TTC549 (cell line): Measurements from ENCODE around the gene SEC62.

Source experiments
- FAIRE-seq: peaks from 2 replicates; lab custom pipeline; 2012; peaks lifted over from hg19 to GRCh38; lab: Jason Lieb, UNC

Gene SEC62, protein sequence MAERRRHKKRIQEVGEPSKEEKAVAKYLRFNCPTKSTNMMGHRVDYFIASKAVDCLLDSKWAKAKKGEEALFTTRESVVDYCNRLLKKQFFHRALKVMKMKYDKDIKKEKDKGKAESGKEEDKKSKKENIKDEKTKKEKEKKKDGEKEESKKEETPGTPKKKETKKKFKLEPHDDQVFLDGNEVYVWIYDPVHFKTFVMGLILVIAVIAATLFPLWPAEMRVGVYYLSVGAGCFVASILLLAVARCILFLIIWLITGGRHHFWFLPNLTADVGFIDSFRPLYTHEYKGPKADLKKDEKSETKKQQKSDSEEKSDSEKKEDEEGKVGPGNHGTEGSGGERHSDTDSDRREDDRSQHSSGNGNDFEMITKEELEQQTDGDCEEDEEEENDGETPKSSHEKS

DNA sequence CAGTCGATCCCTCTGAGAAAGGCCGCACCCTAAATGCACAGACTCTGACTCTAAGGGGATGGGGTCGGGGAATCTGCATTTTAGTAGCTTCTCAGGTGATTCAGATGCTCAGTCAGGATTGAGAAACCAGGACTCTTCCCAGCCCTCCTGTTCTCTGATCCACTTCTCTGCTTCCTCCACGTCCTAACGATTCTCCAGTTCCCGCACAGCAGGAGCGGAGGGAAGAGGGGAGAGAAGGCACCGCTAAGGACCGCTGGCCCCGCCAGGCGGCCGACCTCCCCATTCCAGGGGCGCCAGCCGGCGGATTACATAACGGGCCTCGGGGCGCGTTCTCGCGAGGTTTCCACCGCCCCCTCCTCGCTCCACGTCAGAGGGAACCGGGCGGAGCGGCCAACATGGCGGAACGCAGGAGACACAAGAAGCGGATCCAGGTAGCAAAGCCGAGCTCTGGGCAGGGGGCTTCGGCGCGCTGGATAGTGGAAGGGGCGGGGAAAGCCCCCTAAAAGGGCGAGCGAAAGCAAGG lies at the start of gene SEC62:
TSS of gene SEC62 (plus strand) at position 380 of the 523 bp plus-strand sequence. CDS start at position 396, 16 bp downstream.
- FAIRE-seq, result no peak

DNA sequence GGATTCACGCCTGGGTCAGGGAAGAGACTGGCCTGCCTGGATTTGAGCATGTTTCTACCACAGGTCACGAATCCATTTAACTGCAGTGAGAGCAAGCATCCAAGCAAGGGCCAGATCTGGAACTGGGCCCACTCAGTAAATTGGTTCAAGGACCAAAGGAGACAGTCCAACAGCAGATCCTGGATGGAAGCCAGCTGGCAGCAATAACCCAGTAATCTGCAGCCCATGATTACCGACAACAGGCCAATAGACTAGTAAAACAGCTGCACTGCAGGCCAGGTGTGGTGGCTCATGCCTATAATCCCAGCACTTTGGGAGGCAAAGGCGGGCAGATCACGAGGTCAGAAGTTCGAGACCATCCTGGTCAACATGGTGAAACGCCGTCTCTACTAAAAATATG lies 43.4 kb upstream of the SEC62 start:
- FAIRE-seq, result no peak

DNA sequence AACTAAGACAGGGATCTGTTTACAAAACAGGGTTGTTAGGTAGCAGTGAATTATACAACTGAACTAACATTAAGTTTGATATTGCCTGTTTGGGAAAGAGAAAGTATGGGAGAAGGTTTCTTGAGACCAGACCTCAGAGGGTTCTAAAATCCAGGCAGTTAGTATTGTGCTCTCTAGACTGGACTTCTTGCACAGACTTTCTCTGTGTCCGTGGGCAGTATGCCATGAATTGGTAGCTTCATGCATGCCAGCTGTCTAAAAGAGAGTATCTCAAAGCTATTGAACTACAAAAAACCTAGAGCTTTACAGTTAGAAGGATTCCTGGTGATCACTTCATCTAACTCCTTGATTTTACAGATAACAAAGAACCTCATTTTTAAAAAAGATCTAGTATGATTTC lies 42.8 kb upstream of the SEC62 start:
- FAIRE-seq, result no peak

DNA sequence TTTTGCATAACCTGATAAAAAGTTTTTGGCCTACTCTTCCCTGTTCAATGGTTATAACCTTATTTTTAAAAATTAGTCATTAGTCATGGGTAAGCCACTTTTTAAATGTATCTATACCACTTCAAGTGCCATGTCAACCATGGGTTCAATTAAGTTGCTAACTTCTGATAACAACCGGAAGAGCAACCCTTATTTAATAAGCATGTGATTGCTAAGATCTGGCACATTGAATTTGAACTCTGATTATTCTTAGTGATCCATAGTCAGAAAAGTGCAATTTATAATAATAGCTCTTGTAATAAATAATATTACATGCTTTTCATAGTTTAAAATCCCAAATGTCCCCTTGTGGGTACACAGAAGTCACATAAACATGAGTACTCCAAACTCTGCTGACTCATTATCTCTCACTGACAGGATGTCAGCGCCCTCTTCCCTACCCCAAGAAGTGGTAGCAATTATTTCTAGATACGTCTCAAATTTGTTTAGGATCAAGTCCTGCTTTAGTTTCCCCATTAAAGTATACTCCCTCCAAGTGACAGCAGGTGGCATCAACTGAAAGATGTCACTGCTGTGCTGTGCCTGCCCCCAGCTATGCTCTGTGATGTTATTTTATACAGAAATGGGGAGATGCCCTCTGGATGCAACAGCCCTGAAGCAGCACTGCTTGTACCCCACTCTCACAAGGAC lies 36.6 kb upstream of the SEC62 start:
- no peak for FAIRE-seq

DNA sequence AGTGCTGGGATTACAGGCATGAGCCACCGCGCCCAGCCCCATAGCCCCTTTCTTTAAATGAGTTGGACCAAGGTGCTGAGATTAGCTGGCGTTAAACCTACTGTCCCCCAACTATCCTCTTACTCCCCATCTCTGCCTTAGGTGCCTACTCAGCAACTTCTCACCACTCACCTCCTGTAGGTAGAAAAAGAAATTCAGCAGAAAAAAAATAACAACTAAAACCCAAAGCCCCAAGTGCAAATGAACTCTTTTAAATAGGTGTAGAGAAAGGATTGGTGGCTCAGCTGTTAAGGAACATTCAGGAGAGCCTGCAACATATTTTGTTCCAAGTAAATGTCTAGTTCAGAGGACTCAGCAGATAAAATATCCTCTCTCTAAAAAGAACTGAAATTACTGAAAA lies 35.8 kb upstream of the SEC62 start:
- FAIRE-seq, result no peak

DNA sequence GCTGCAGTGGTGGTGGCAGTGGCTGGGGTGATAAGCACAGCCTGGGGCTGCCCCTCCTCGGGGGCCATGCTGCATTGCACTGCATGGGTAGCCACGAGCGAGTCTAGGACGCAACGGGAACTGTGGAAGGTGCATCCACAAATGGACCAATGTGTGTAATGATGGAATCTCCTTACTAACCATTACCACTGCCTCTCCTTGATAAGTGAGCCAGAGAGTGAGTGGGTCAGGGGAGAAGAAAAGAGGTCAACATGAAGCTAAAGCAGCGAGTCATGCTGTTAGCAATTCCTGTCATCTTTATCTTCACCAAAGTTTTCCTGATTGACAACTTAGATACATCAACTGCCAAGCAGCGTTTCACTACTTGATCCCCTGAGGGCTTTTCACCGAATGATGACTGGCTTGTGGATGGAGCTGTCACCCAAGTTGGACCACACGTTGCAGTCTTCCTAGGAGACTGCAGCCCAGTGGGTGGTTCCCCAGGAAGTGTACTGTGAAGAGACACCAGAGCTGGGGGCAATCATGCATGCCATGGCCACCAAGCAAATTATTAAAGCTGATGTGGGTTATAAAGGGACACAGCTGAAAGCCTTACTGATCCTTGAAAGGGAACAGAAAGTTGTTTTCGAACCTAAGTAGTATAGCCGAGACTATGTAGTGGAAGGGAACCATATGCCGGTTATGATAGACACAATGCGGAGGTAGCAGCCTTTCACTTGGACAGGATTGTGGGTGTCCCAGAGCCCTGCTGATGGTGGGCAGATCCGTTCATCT lies 34.7 kb upstream of the SEC62 start:
- no peak for FAIRE-seq

DNA sequence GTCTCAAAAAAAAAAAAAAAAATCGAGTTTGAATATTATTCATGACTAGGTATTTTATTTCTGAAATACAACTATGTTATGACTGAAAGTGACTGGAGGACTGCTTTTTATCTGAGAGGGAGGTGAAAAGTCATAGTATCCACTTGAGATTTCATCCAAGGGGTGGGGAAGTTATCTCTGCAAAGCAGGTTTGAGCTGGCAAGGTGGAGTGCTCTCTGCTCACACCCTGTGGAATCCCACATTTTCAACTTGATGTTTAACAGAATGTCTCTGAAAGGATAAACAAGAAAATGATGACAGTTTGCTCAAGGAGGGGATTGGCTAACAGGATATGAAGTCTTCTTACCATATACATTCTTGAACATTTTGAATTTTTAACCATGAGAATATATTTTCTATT lies 27.3 kb upstream of the SEC62 start:
- FAIRE-seq, result no peak

DNA sequence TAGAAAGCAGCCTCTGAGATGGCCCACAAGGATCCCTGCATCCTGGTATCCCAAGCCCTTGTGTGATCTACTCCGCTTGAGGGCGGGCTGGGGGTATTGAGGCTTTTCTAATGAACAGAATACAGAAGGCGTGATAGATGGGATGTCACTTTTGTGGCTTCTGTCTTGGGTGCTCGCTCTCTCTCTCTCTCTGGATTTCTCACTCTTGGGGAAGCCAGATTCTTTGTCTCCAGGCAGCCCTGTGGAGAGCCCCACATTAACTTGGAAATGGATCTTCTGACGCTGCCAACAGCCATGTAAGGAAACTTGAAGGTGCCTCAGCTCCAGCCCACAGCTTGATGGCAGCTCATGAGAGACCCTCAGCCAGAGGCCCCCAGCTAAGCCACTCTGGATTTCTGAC lies 26.9 kb upstream of the SEC62 start:
- FAIRE-seq, result no peak

DNA sequence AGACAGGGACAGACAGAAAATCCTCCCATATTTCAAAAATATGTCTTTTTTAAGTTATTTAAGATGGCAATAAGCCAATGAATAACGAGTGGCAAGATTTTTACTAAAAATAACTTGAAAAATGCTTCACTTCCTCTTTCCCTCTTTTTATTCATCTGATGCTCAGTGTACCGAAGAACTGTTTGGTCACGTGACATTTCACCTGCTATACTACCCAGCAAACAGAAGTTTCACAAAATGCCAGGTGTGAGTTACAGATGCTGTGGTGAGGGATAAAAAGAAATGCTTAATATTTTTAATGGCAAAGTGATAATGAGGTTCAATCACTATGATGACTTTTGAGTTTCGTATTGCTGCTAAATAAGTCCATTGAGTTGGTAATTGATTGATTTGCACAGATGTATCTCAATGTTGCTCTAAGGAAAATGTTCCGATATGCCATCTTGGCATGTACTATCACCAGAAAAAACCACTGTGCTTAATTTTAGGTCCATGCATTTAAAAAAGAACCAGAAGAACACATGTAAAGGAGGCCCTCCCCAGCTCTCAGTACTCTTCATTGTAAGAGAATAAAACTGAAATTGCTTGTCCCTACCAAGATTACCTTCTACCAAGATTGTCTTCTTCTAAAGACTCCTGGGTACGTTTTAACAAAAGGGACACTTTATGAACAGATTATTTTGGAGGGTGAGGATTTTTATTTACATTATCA lies 26.0 kb upstream of the SEC62 start:
- FAIRE-seq, result no peak

DNA sequence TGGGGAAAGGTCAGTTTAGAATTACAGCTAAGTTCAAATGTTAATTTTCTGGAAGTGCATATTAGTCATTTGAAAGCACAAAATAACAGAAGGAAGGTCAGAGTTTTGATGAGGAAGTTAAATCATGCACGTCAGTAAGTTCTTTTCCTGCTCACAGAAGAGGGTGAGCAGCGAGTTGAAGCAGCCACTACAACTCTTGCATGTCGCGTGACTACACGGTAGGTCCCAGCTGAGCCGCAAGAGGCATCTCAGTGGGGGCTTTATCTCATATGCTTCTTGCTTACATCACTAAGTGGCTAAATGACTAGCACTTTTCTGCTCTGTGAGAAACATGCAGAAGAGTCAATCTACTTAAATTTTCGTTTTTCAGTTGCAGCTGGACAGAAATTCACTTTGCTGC lies 21.3 kb upstream of the SEC62 start:
- no peak for FAIRE-seq

DNA sequence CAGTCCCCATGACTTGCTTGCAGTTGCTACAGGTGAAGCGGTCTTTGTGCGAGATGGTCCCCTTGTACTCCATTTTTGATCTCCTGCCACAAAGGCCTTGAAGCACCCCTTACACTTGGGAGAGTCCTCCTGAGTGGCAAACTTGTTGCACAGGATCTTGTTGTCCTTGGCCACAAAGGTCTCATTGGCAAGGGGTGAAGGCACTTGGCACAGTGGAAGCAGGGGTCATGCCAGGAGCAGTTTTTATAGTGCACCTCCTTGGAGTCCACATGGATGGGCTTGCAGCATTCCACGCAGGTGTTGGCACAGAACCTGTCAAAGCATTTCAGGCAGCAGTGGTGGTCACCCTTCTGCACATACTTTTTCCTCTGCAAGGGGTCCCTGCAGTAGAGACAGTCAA lies 20.3 kb upstream of the SEC62 start:
- no peak for FAIRE-seq

DNA sequence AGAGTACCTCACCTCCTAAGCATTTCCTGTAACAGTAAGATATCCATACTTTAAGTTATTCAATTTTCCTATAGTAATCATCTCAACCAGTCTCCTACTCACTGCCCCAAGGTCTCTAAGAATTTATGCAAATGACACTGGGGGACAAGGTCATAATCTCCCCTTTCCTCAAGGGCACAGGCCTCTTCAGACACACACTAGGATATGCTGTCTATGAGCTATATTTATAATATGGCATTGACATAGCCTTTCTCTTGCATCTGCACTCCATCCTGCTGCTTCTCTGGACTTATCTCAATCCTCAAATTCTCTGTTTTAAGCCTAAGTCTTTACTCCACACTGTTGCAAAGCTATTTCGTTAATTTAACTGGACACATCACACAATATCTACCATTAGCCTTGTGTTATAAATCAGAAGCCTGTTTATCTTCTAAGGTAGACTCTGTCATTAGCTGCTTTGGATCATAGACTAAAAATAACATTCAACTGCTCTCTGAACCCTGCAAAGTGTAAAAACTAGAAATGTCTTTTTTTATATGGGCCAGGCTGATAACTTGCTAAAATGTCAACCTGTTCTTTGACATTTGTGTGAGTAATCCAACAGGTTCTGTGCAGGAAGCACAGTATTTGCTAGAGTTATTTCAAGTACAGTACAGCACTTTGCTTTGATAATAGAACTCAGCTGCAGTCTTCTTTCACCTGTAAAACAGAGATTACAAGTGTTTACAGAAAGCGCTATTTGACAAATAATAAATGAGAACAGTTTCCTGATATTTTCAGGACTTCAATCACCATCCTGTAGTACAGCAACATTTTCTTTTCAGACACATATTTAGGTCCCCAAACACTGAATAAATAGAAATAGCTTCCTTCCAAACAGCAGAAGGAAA lies 17.8 kb upstream of the SEC62 start:
- FAIRE-seq, result no peak

DNA sequence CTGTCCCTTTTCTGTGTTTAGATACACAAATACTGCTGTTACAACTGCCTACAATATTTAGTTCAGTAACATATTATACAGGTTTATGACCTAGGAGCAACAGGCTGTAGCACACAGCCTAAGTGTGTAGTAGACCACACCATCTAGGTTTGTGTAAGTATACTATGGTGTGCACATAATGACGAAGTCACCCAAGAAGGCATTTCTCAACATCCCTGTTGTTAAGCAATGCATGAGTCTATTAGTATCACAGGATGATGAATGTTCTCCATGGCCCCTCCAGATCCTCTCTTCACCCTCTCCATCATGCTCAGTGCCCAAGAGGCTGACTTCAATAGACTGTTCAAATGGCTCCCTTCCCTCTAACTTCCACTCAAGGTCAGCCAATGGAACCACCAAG lies 14.6 kb upstream of the SEC62 start:
- FAIRE-seq, result no peak

DNA sequence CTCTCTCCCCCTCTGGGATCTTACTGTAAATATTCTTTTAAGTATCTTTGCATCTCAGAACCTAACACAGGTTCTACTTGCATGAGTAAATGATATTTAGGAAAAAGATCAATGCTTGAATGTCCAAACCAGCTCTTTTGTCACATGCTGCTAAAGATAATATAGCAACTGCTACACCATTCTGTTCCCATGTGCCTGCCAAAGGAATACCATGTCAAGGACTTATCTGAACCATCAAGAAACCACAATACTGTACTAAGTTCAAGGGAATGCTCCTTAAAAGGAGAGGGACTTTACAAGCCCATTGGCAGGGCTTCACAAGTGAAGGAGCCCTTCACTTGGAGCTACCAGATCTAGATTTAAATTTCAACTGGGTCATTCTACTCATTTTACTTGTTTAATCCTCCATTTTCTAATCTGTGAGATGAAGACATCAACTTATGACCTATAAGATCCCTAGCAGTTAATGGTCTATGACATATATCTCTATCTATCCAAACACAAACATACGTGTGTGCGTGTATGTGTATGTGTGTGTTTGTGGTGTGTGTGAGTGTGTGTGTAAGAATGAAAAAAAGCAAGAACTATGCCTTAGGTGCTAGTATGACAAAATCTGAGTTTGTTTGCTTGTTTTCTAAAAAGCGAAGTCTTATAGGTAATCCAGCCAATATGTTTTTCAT lies 13.0 kb upstream of the SEC62 start:
- FAIRE-seq, result no peak

DNA sequence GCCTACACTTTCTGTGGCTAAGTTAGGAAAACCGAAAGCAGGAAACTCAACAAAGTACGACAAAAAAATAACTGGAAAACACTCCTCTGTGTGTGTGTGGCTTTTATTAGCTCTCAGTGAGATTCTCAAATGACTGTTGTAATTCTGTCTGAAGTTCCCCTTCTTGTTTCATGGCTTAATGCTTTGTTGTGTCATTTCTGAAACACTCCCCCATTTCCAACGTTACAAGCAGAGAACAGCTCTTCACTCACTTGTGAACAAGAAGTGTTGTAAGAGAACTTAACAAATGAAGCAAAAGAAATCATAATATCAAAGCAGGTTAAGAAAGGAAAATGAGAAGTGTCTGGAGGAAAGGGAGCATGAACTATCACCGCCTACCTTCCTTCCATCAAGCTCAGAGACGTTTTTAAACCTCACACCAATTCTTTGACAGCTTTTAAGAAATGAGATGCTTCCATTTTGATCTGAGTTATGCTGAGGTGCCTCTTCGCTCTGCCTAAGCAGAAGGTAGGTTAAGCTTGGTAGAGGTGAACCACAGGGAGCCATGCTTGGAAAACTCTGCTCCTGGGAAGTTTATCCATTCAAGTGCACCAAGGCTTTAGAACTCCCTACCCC lies 12.4 kb upstream of the SEC62 start:
- FAIRE-seq, result no peak

DNA sequence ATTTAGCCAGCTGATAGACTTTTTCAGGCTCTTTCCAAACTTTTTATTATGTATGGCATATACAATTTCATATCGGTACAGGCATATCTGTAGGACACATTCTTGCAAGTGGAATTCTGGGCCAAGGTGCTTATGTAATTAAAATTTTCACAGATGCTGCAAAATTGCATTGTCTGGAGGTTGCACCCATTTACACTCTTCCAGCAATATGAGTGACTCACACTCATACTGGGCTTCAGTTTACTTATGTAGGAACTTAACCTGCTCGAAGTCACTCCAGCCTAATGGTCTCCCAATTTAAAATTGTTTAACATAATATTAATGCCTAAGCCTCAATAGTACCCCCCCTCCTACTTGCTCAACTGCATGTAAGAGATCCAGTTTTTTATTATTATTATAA lies 11.2 kb upstream of the SEC62 start:
- no peak for FAIRE-seq

DNA sequence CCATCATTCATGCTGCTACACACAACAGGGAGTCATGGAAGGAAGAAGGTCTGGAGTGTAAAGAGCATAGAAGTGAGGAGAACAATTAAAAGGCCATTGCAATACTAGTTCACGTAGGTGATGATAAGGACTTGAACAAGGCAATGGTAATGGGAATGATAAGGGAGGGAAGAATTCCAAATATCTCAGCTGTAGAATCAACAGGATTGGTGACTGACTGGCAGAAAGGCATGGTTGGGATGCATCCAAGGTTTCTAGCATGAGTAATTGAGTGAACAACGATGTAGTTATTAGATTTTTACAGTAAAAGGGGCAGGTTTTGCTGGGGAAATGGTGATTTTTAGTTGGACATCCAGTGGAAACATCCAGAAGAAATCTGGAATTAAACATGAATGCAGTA lies 2.4 kb upstream of the SEC62 start:
- no peak for FAIRE-seq

DNA sequence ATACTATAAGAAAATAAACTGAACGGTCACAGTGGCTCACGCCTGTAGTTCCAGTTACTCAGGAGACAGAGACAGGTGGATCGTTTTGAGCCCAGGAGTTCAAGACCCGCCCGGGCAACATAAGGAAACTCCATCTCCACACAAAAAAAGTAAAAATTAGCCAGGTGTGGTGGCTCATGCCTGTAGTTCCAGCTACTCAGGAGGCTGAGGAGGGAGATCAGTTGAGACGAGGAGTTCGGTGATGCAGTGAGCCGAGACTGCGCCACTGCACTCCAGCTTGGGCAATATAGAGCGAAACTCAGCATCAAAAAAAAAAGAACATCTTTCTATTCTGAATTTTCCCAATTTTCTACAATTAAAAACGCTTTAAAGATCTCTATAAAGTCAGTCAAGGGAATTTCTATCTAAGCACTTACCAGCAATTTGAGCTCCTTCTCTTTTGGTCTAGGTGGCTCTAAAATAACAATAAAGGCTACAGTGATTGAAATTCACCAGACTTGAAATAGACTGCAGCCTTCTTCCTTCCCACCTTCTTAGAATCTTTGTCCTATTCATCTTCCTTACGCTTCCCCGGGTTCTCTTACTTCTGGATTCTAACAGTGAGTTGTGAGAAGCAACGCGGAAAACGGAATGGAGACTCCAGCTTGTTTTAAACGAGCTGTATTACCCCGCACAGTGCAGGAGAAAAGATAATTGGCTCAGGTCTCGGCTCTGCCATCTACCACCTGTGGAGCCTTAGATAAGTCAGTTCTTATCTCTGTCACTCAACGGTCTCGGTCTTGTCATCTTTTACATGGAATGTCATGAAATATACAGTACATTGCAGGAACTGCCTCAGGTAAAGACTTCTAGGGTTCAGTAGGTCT lies 812 bp upstream of the SEC62 start:
- no peak for FAIRE-seq
